Measurements from ENCODE around the gene CRABP2.
A peak's percentile ranks its signal among the peaks of the same experiment; 100 is the strongest.

Gene CRABP2

GRCh38 chr1:156705321-156705917, at the start of gene CRABP2:
Gene CRABP2 (minus strand): TSS chr1:156705583. CDS start chr1:156705446, 137 bp downstream.
- no peak for DNase-seq

DNA sequence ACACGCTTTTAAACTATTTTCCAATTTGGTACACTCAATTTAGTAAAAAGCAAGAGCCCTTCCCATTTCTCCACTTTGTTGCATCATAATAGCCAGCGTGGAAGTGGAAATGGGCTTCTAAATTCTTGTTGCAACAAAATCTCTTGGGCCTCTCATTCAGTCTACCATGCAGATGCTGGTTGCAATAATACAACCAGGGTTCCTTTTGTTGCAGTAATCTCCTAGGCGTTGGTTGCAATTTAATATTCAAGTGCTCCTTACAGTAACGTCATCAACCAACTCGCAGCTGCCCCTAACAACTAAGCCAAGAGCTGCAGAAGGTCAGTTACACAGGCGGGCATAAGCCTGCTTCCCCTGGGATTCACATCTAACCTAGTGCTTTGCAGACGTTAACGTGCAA, 48.8 kb upstream of the CRABP2 start:
- no peak for DNase-seq

GRCh38 chr1:156752843-156753482, 47.6 kb upstream of the CRABP2 start:
- DNase-seq = no peak

DNA sequence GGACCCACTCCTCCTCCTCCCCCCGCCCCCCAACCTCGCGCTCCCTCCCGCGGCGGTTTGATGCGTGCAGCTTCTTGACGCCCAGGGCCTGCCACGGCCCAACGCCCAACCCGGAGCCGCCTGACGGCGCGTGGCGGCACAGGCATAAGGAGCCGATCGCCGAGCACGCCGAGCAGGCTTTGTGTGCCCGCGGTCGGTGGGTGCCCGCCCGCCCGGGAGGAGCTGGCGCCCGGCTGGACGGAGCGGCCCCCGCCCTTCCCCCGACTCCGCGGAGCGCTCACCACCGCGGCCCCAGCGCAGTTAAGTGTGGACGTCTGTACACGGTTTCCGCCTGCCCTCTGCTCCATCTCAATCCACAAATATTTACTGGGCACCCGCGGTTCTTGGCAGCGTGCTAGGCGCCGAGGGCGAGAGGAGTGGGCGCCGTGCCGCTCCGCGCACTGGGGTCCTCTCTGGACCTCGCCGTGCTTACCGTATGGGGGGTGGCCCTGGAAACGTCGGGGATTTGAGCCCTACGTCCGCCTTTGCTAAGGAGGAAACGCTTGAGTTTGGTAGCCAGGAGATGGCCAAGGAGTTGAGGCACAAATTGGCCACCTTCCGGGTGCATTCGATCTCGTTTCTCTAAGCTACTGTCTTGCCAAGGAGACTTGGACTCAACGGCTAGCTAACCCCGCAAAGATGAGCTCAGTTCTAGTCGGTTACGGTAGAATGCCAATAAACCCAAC, 46.5 kb upstream of the CRABP2 start:
- peak; percentile 75 to 89 for DNase-seq

DNA sequence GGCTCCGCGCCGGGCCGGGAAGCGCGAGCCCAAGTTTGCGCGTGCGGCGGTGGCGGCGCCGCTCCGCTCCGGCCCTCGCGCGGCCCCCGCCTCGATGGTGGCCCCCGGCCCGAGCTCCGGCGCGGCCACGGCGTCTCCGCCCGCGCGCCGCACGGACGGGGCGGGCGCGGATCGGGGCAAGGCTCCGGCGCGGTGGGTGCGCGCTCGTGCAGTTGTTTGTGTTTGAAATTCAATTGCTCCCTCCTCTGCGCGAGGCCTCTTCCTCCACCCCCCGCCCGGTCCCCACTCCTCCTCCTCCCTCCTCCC, 46.0 kb upstream of the CRABP2 start, which contains the start of gene HDGF:
HDGF (minus strand) TSS at position 225 of the 306 bp plus-strand sequence. CDS start 246 bp downstream, outside the sequence.
- DNase-seq = no peak

DNA sequence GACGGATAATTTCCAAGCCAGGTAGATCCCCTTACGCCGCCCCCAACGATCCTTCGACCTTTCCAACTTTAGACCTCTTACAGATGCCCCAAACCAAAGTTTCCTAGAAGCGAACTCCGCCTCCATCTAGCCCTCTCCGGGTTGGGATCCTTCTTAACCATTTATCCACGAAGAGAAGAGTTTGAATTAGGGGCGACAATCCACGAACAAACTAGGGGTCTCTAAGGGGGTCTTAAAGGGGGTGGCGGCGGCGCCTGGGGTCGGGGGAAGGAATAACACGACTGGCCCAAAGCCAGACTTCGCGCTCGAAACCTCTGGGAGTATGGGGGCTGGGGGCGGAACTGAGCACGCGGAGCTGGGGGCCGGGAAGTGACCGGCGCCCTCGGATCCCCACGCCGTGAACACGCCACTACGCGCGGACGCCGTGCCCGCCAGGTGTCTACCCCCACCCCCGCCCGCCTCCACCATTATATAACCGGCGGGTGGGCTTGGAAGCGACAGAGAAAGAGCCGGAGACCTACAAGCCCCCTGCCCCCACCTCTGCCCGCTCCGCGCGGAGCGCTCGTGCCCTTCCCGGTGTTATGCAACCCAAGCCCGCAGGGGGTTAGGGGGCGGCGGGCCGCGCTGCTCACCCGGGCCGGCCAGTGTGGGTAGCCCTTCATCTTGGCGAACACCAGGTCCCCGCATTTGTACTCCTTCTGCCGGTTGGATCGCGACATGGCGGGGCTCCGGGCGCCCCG, 45.5 kb upstream of the CRABP2 start:
- DNase-seq = no peak

- DNase-seq = peak in 1 of 2 donors; percentile 44
Observed at GRCh38 chr1:156750191-156750672, 44.8 kb upstream of the CRABP2 start.

DNA sequence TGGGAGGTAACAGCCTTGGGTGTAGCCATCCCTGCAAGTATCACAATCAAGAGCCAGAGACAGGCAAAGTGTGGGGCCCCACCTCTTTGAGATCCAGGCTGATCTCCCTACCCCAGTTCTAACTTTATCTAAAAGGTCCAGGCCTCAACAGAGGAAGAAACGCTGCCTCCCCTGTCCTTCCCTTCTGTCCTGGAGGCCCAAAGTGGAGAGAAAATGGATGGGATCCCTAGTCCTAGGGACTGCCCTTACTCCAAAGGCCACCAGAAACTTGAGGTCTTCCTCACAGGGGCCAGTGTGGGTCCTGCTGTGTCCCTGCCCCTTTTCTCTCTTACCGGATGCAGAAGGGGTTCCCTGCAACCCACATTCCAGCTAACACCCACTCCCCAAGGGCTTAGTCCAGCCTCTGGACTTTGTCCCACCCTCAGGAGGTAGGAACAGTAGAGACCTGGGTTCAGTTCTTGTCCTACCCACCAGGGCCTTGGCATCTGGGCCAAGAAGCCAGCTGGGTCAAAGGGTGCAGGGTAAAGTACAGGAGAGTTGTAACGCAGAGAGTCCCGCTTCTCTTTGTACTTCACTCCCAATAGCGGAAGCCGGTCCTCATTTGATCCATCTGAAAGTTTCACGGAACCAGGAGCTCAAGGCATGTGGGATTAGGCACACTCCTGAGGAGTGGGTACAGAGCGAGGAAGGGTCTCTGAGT, 44.2 kb upstream of the CRABP2 start:
- no peak for DNase-seq

- DNase-seq = peak in 1 of 2 donors; percentile 45
Observed at GRCh38 chr1:156748670-156749418, 43.5 kb upstream of the CRABP2 start.

DNA sequence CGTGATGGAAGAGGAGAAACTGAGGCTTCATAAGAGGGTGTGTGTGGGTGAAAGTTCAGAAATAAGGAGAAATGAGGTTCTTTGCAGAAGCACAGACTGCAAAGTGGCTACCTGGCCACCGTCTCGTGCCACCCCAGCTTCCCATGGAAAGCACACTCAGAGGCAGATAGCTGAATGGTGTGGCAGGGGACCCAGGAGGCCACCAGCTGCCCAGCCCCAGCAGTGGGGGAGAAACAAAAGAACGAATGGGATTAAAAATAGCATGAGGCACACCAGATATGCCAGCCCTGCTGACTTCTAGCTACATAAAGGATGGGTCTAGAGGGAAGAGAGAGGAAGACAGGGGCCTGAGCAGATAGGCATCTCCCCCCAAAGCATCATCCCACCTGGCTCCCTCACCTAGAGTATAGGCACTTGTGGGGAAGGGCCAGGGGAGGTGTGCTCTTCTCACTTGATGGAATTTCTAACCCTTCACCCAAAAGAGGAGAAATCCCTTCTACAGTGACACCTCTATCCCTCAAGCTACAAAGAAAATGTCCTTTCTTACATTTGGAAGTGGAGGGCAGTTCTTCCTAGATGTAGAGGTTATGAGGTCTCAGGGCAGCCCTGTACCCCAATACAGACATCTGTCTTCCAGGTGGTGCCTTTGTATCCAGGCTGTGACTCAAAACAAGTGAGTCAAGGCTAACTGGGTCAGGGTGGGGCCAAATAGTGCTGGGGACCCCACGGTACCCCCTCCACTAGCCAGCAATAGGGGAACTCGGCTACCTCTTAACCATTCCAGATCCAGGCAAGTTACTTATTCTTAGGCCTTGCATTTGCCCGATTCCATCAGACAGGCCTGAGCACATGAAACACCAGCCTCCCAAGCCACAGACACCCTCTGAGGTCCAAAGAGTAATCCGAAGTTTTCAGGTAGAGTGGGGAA, 42.6 kb upstream of the CRABP2 start:
- DNase-seq = no peak

DNA sequence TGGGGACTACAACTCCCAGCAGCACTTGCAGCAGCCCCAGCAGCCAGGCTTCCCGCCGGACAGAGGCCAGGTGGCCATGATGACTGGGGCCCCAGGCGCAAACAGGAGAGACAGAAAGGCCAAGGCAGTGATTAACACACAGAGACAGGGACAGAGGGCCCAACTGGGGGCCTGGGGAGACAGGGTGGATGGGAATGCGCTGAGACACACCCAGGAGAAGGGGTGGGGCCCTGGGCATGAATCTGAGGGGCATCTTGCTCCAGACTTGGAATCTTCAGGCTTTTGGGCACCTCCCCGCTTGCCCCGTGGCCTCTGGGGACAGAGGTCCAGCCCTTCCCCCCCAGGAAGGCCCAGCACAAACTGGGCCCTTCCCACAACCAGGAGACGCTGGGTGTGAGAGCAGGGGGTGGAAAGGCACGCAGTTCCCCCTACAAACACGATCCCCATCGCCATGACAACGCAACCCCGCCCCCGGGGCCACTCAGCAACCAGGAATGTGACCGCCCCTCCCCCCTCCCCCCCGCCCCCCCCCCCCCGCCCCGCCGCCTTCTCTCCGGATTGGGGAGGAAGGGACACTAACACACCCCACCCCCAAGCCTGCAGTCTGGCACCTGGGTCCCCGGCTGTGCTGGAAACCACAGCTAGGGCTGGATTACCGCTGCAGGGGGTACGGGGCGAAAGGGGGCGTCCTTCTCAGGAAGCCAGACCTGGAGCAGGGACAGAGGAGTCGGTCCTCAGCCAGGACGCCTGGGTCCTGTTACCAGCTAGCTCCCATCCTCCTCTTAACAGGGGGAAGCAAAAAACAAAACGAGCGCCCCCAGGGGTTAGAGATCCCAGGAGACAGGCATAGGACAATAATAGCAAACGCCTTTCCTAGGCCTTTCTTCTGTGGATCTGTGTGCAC, 41.6 kb upstream of the CRABP2 start:
- peak; percentile 36 to 44 for DNase-seq

GRCh38 chr1:156746406-156746727, 41.0 kb upstream of the CRABP2 start:
- DNase-seq = no peak

DNA sequence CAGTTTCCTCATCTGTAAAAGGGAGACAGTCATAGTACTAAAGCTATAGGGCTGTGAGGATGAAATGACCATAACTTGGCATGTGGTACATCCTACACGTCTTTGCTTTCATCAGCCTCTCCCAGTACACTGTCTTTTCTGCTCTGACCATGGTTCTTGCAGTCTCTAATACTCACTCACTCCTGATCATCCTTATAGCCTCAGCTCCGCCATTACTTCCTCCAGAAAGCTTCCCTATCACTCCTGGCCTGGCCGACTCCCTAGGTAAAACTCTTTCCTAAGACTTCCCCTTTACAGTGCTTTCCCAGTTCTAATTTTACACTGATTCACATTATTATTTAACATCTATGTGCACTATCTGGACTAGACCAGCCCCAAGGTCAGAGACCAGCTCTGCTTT, 40.5 kb upstream of the CRABP2 start:
- no peak for DNase-seq

GRCh38 chr1:156744786-156745419, 39.5 kb upstream of the CRABP2 start:
- DNase-seq = no peak

- DNase-seq = no peak
Observed at GRCh38 chr1:156744344-156744743, 39.0 kb upstream of the CRABP2 start.

- DNase-seq = no peak
Observed at GRCh38 chr1:156743367-156744302, 38.3 kb upstream of the CRABP2 start.

DNA sequence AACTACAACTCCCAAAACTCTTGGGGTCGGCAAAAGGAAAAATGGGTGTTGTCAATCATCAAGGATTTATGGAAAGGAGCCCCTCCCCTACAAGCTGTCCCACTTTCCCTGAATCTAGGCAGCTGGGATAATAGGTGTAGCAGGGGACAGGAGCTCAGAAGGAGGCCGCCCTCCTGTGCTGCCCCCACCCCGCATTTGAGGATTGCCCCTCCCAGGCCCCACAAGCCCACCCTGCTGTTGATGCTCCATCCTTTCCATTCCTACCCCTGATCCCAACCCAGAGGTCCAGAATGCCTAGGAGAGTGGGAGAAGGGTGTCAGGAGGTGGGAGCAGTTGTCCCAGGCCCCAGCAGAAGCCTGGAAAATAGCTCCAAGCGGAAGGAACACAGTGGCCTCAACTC, 37.4 kb upstream of the CRABP2 start:
- no peak for DNase-seq

GRCh38 chr1:156742017-156742416, 36.6 kb upstream of the CRABP2 start:
- no peak for DNase-seq

Measured in bone marrow (tissue), 2 donors.